Tibial artery (tissue), 4 donors: ENCODE results near the gene CCDC91.

Experiments used
- DNase-seq, 2 donors: peaks; one replicate each; pipeline ENCODE4 v3.0.0-alpha.2; 2019
- H3K27ac ChIP-seq, 2 donors: fragments of 200-600 bp; sonication (generic) in 1 of 2; 1 replicate in 1 of 2; 2 replicates in 1 of 2; pipeline ENCODE4 v1.5.1; 2018 to 2019; ENCODE audit warnings: mild to moderate bottlenecking in 1 of 2
- H3K27me3 ChIP-seq, 2 donors: fragments of 200-600 bp; sonication (generic) in 1 of 2; one replicate each; pipeline versions ENCODE4 v1.5.1 to v1.6.0; 2016 to 2019
- H3K36me3 ChIP-seq, 3 donors: fragments of 200-600 bp; sonication (generic) in 2 of 3; one replicate each; pipeline ENCODE4 v1.5.1; 2016 to 2019; ENCODE audit warnings: mild to moderate bottlenecking in 2 of 3
- H3K4me1 ChIP-seq, 4 donors: fragments of 200-600 bp; sonication (generic) in 2 of 4; 1 replicate in 3 of 4; 2 replicates in 1 of 4; pipeline ENCODE4 v1.5.1; 2016 to 2019
- H3K4me3 ChIP-seq, 2 donors: fragments of 200-600 bp; sonication (generic) in 1 of 2; 1 replicate in 1 of 2; 2 replicates in 1 of 2; pipeline ENCODE4 v1.5.1; 2018 to 2019; ENCODE audit warnings: mild to moderate bottlenecking in 2 of 2
- H3K9me3 ChIP-seq, 3 donors: fragments of 200-600 bp; sonication (generic) in 1 of 3; one replicate each; pipeline ENCODE4 v1.5.1; 2016 to 2019
- CTCF ChIP-seq, 2 experiments: fragments of 200-600 bp in 1 of 2; fragments of 450-650 bp in 1 of 2; IDR thresholded peaks; one replicate each; pipeline ENCODE4 v1.5.1; 2017 to 2019; ENCODE audit warnings: antibody characterized with exemption in 2 of 2, mild to moderate bottlenecking in 1 of 2, moderate library complexity in 1 of 2
- intact Hi-C: fragments of 100-400 bp; cut with DNase I; formaldehyde crosslinking; loops from one replicate; pipeline ENCODE4 v1.15.0; 2023; ENCODE audit warnings: low total_unique reads

The CCDC91 gene

GRCh38 chr12:28190321-28191050, at the start of gene CCDC91:
Gene CCDC91, plus strand, starts transcription at chr12:28190456. Its CDS starts 66,760 bp downstream, at chr12:28257216.
- intact Hi-C loops = no loop called here
- Histone ChIP-seq H3K9me3 (no peaks in the 10 kb centered on the region), H3K27me3 (no peaks in the 10 kb centered on the region), H3K36me3 (peaks cover 0 to 4% (median 0%) of the 10 kb centered on the region in 3 donors), H3K4me3 (peak within 1 kb of the TSS; percentile 80 to 89), H3K27ac (peak within 1 kb of the TSS; percentile 96 to 98), H3K4me1 (peaks cover 0 to 16% (median 8%) of the 10 kb centered on the region in 4 donors)
- peak in 1 of 2 experiments; percentile 26 for TF ChIP-seq CTCF (IDR thresholded peaks at IDR 0.05)
- DNase-seq = peak; percentile 86 to 95

GRCh38 chr12:28144059-28144458, 46.2 kb upstream of the CCDC91 start:
- Histone ChIP-seq H3K36me3 (no peaks in the 10 kb centered on the region), H3K9me3 (no peaks in the 10 kb centered on the region), H3K27ac (no peak overlapping the region), H3K4me1 (no peaks in the 10 kb centered on the region), H3K27me3 (no peaks in the 10 kb centered on the region), H3K4me3 (no peak overlapping the region)
- no peak for TF ChIP-seq CTCF (IDR thresholded peaks at IDR 0.05)
- intact Hi-C loops = no loop called here
- DNase-seq = no peak

- Histone ChIP-seq H3K27ac (no peak overlapping the region), H3K36me3 (no peaks in the 10 kb centered on the region), H3K27me3 (no peaks in the 10 kb centered on the region), H3K4me1 (no peaks in the 10 kb centered on the region), H3K4me3 (no peak overlapping the region), H3K9me3 (no peaks in the 10 kb centered on the region)
- DNase-seq = no peak
- TF ChIP-seq CTCF (IDR thresholded peaks at IDR 0.05) = no peak
- intact Hi-C loops = no loop called here
These were observed 45.7 kb upstream of the CCDC91 start for GRCh38 chr12:28144532-28144931.

- H3K4me3 ChIP-seq = no peak overlapping the region
- no peaks in the 10 kb centered on the region for H3K9me3 ChIP-seq
- no peaks in the 10 kb centered on the region for H3K27me3 ChIP-seq
- intact Hi-C loops = no loop called here
- no peaks in the 10 kb centered on the region for H3K36me3 ChIP-seq
- no peaks in the 10 kb centered on the region for H3K4me1 ChIP-seq
- TF ChIP-seq CTCF (IDR thresholded peaks at IDR 0.05) = no peak
- no peak overlapping the region for H3K27ac ChIP-seq
- no peak for DNase-seq
These were observed 45.0 kb upstream of the CCDC91 start for GRCh38 chr12:28145216-28145615.

- Histone ChIP-seq H3K4me1 (no peaks in the 10 kb centered on the region), H3K36me3 (no peaks in the 10 kb centered on the region), H3K9me3 (no peaks in the 10 kb centered on the region), H3K27ac (no peak overlapping the region), H3K27me3 (no peaks in the 10 kb centered on the region), H3K4me3 (no peak overlapping the region)
- TF ChIP-seq CTCF (IDR thresholded peaks at IDR 0.05) = no peak
- DNase-seq = no peak
- intact Hi-C loops = no loop called here
These were observed 41.0 kb upstream of the CCDC91 start for GRCh38 chr12:28149279-28149678.
